Measurements from ENCODE around the gene NLRC5.

- no peak for TF ChIP-seq PATZ1 (CRISPR knock-in tag; IDR thresholded peaks at IDR 0.05; ENCODE audit: borderline replicate concordance)
- no peak for TF ChIP-seq ZNF8 (CRISPR knock-in tag; IDR thresholded peaks at IDR 0.05)
These were observed 41.8 kb downstream of the NLRC5 start for GRCh38 chr16:57031156-57031555.

All from SK-N-SH treated with all-trans-retinoic acid at 6 μM for 48 hours (cell line).